Smooth muscle cell of the brain vasculature (primary cell): ENCODE measurements around the gene NT5C3A.
"Not testable (repeated sequence)": the region's sequence is repeated elsewhere in the genome, so short reads cannot be mapped to it uniquely, and the experiment has no call there.

Source experiments
- DNase-seq: peaks from one replicate; pipeline ENCODE4 v3.0.0-alpha.2; 2012; ENCODE audit warnings: low read depth, low spot score

NT5C3A gene

DNA sequence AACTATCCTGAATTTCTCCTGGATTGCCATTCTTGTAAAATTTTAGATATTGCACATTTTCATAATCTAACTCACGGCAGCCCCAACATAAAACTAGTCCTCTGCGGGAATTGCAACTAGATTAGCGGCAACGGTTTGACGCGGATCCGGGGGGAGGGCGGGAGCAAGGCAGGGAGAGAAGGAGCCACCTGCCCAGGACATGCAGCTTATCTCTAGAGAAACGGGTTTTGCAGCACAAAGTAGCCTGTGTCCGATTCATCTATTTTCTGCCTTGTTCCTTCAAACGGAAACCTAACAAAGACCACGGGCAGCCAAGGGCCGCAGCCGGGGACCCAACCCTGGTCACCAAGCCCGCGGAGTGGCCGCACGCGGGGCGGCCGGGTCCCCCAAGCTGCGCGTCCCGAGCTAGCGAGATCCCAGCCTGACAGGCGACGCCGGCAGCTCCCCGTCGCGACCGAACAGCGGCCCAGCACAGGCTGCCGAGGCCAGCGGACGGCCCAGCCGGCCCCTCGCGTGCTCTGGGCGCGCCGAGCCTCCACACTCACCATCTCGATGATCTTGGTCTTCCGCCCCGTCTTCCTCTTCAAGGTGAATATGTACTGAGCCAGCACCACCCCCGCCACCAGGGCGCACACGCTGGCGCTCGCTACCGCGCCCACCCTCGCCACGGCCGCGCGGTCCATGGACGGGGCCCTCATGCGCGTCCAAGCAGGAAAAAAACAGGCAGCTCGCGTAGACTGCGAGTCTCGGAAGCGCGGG is at the start of gene NT5C3A:
Gene NT5C3A (minus strand): TSS at position 754 of the 759 bp plus-strand sequence. CDS start 71 bp downstream, at position 683.
- no peak for DNase-seq

DNA sequence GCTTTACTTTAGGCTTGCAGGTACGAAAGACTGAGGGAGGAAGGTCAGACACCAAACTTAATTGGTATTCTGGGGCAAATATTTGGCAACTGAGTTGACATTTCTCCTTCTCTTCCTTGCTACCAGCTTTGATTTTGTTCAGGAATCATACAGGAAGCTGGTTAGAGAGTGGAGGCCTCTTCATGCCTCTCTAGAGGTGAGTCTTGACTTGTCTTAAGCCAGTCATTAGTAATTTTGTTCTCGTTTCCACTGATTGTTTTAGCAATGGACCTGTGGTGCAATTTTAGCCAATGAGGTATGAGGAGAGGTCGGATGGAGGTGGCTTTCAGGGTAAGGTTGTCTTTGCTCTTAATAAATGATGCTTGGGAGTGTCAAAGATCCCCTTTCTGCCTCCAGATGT is 49.0 kb upstream of the NT5C3A start:
- DNase-seq: no peak

DNA sequence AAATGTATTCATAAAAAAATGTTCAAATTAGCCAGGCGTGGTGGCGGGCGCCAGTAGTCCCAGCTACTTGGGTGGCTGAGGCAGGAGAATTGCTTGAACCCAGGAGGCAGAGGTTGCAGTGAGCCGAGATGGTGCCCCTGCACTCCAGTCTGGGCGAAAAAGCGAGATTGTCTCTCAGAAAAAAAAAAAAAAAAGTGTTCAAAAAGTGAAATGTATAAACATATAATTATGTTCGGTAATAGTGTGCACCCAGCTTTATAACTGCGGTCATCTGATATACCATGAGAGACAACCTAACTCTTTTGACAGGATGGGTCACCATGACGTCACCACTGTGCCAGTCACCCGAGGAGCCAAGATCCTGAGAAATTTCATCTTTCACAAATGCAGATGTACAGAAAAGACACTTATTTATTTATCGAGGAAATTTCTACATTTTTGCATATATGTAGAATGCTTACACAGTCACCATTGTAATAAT is 47.2 kb upstream of the NT5C3A start:
- no peak for DNase-seq

DNA sequence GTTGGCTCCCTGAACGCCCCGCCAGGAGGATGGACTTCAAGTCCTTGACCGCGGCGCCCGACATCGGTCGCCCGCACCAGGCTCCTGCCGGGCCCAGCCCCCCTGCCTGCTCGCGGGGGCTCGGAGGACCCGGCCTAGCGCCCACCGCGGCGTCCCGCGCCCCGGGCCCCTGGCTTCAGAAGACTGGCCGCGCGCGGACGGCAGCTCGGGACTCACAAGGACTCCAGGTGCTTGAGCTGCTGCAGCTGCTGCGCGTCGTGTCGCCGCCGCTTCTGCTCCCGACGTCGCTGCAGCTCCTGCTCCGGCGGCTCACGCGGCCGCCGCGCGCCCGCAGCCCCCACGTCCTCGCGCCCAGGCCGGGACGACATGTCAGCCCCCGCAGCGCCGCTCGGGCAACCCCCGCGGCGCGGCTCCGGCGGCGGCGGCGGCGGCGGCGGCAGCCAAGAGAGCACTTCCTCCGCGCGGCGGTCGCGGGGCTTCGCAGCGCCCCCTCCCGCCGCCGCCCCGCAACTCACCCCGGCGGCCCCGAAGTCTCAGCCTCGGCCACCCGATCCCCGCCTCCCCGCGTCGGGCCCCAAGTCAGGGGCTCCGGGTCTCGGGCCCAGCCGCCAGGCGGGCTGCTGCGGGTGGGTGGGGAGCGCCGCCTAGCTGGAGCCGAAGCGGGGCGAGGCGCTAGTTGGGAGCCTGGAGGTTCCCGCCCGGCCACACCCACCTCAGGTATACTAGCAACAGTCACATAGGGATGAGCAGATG is 46.6 kb upstream of the NT5C3A start, which contains the start of gene RP9:
Gene RP9 (minus strand): TSS at position 400 of the 753 bp plus-strand sequence. CDS start 32 bp downstream, at position 368.
- peak; percentile 20 for DNase-seq

DNA sequence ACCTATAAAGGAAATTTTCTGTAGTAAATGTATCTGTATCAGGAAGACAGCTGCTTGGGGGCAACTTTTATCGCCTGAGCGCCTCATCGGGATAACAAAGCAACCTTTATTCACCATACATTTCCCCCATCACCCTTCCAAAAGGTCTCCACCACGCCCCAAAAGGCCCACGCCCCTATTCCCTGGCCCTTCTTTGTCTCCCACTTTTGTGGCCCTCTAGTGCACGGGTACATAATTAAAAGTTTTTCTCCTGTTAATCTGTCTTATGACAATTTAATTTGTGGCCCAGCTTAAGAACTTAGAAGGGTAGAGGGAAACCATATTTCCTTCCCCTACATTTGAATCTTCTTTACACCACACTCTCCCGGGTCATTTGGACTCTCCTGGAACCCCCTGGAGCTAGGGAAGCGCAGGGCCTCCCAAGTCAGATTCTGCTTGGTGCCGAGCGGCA is 46.0 kb upstream of the NT5C3A start:
- DNase-seq: peak; percentile 23

DNA sequence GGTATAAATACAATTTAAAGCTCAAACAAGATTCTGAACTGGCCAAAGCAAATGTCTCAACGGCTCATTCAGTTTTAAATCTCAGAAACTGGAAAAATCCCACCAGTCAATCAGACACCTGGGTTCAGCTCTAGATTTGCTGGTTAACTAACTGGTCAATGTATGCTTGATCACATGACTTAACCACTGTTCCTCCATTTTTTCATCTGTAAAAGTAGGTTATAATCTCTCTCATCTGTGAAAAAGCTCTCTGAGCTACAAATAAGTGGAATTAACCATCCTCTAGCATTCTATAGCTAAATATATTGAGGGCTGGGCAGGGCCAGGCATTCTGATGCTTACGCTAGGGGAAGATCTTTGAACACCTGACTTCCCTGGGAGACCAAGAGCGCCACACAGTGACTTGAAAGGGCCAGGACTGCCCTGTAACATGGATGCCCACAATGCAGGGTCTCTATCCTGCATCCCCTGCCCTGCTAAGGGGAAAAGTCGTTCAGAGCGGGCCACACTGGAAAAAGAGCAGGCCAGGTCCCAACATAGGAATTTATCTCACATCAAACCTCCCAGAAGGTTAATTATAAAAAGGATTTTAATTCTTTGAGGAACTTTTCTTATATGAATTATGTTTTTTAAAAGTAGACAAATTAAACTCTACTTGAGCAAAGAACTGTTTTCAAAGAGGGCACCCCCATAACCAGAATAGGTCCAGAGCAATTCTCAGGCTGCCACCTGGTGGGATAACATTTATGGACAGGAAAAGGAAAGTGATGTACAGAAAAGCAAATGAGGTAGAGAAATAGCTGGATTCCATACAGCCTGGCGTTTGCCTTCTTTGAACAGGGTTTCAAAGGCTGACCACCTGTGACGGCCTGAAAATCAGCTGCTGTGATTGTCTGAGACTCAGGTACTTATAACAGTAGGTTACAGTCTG is 44.8 kb upstream of the NT5C3A start:
- peak; percentile 9 for DNase-seq

DNA sequence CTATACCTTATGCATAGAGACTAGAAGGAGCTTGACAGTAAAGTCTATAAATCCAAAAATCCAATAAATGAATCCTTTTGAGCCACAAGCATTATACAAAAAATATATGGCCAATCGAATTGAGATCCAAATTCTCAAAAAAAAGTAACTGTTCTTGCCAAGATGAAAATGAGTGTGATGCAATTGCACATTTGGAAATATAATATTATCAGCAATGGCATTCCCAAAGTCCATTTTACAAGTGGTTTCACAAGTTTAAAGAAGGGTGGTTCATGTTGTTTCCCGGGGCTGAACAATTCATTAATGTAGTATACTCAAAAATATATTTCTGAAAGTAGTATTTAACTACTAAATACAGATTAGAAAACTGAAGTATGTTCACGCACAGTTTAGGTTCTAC is 39.3 kb upstream of the NT5C3A start:
- DNase-seq: no peak

DNA sequence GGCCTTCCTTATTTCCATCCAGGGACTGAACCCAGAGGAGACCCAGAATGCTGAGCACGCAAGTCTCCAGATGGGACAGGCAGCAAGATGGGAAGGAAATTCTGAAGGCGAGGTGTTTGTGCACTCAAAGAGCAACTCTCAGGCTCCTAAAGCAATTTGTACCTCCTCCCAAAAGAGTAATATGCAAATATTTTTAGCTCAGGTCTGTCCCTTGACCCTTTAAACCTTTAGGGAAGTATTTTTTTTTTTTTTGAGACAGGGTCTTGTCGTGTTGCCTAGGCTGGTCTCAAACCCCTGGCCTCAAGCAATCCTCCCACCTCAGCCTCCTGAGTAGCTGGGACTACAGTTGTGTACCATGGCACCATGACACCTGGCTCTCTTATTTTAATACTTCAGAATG is 38.2 kb upstream of the NT5C3A start:
- no peak for DNase-seq

DNA sequence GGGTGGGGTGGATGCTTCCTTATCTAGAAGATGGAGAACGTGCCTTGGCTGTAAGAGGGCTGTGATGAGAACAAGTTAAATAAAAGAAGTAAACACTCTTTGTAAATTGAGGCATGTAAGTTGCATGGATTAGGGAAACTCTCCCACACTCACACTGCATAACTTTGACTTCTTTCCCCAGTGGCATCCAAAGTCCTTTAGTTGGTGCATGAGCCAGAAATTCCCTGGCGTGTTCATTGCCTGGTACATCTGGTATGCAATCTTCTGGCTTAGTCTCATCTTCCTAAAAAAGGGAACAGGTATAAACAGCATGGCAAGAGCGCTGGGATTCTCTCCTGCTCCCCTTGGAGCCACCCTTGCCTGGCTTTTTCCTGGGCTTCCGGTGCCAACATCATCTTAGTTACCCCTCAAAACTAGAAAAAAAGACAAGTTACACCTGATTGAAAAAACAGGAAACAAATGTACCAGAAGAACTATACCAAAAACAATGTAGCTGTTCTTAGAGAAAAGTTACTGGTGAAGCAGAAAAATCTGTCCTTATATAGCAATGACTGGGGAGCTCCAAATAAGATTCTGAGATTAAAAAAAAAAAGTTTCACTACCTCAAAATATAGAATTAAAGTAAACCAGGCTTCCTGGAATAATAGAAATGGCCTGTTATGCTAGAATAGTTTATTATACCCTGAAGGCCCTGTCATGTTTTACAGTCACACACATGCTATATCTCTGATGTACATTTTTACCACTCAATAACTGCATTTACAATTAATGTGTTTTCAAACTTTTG is 36.8 kb upstream of the NT5C3A start:
- no peak for DNase-seq

DNA sequence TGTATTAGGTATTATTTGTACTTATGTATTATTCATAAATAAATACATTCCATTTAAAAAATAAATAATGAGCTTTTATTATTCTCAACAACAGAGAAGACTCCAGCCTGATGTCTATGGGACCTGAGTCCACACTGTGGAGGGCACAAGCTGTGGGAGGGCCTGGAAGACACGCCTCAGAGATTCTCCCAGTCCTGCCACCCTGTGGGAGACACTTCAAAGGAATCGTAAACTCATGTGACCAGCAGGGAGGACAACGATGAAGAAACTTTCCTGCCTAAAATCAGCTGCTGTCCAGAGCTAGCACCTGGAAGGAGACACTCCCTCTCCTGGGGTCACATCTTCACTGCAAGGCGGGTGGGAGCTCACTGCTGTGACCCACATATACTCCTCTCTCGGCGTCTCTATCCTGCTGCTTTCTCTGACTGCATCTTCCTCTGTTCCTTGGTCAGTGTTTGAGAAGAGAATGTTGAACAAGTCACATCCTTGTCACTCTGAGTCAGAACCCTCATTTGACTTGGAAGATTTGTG is 32.2 kb upstream of the NT5C3A start:
- not testable (repeated sequence) for DNase-seq

DNA sequence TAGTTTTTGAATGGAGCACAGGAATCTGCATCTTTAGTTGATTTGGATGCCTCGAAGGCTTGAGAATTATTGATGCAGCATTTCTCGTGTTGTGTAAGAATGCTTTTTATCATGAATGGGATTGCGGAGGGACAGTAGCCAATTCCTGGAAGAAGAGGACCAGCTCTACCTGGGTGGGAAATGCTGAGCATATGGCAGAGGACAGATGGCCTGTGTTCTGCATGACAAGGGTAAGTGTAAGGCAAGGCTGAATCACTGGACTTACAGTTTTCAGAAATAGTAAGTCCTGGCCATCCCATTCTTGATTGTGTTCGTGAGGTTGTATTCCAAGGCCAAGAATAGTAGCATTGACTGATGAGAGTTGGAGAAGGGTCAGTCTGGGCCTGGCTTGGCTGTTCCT is 30.7 kb upstream of the NT5C3A start:
- no peak for DNase-seq

DNA sequence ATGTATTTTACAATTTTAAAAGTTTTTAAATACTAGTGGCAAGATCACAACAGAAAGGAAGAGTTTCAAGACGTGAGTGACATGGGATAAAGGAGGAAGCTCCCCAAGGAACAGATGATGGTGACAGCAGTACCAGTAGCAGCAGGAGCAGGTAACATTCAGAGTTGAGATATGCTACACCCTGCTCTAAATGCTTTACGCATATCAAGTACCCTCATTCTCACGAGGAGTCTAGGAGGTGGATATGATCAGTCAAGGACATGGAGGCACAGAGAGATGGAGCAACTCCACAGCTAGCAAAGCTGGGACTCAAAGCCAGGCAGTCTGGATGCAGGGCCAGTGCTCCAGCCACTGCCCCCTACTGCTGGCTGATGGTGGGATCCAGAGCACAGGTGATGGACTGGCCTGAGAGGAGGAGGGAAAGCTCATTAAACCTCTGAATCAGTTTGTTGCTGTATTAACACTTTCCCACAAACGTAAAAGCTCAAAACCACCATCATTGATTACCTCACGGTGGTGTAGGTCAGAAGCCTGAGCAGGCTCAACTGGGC is 29.1 kb upstream of the NT5C3A start:
- no peak for DNase-seq

DNA sequence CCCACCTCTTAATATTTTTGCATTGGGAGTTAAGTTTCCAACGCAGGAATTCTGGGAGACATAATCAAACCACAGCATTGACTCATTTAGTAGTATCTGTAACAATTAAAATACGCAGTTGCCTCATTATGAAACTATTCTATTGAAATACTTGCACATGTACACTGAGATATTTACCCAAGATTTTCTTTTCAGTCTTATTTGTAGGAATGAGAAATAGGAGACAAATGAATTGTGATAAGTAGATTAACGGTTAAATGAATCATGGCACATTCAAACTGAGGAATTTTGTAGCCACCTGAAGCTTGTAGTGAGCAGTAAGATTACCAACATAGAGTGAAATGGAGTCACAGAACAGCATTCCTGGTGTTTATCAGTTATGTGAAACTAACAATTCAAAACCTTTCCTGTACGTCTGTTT is 28.5 kb upstream of the NT5C3A start:
- no peak for DNase-seq

DNA sequence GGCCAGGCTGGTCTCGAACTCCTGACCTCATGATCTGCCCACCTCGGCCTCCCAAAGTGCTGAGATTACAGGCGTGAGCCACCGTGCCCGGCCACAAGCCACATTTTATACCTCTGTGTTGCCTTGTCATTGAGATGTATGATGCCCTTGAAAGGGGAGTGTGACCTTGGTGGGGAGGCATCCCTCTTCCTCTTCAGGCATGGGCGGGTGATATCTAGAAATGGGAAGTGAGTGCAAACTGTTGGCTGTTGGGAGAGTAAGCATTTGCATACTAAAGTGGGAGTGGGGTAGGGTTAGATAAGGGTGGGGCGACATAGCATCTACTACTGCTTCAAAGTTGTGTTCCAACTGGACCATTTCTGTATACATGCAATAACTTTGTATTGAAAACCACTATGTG is 26.6 kb upstream of the NT5C3A start:
- DNase-seq: no peak

DNA sequence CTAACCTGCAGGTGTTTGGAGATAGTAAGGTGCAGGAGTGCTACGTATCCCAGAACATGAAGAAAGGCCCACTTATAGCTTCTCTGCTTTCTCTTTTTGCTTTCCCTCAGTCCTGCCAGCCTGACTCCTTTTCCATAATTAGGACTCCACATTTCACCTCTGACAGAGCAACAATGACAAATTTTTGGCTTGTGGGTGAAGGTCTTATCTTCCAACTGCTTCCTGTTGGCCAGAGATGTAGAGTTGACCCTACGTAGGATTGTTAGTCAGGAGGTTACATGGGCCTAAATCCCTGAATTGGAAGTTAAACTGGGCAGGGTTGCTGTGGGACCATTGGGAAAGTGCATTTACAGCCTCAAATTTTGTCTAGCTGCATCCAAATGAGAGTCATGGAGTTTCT is 25.3 kb upstream of the NT5C3A start:
- no peak for DNase-seq

DNA sequence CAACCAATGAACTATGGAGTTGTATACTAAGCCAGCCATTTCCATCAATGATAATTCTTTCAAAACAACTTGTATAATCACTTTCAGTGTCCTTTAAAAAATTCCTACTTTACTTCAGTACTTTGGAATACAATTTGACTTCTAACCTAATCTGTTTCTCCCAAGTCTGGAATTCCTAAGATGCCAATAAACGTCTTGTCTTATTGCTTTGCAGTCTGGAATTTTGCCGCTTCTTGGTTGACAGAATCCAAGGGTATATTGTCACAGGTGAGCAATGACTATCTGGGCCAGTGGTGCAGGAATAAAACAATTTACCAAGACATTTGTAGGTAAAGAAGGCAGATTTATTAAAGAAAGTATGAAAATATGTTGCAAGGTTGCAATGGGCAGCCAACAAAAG is 24.8 kb upstream of the NT5C3A start:
- no peak for DNase-seq

DNA sequence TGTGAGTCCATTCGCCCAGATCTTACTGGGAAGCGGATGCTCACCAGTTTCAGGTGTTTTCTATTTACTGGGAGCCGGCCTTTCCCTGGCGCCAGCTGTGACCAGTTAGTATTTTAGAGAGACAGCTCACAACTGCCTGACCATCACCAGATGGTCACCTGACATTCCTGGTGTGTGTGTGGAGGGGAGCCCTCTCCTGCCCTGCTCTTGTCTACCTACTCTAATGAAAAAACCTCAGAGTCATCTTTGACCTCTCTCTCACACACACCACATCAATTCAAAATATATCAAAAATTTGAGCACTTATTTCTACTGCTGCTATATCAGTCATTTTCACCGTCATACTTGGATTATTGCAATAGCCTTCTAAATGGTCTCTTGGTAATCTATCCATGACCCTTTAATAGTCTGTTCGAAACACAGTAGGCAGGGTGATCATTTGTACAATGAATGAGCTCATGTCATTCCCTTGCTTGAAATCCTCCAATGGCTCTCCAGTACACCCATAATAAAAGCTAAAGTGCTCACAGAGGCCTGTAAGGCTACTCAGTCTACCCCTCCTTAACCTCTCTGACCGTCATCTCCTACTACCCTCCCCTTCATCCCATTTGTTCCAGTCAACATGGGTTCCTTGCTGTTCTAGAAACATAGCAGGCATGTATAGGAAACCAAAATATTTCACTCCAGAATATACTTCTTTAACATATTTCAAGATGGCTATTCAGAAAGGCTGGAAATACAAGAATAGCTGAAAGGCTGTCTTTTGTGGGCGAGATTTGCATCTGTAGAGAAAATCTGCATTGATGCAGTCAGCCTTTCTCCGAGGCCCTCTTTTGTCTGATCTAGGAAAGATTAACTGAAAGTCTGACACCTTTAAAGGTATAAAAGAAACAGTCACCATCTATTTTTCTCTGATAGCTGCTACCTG is 17.5 kb upstream of the NT5C3A start:
- no peak for DNase-seq

DNA sequence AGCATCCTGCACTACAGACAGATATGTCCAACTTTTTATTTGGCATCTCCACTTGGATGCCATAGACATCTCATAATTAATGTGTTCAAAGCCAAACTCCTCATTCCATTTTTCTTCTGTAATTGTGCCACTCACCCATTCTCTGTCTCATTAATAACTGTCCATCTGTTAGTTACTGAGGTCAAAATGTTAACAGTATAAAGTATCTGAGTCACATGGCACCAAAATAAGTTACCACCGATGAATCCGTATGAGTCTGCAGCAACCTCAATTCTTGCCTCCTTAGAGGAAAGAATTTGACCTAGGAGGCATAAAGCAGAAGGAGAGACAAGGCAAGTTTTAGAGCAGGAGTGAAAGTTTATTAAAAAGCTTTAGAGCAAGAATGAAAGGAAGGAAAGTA is 16.5 kb upstream of the NT5C3A start:
- no peak for DNase-seq

DNA sequence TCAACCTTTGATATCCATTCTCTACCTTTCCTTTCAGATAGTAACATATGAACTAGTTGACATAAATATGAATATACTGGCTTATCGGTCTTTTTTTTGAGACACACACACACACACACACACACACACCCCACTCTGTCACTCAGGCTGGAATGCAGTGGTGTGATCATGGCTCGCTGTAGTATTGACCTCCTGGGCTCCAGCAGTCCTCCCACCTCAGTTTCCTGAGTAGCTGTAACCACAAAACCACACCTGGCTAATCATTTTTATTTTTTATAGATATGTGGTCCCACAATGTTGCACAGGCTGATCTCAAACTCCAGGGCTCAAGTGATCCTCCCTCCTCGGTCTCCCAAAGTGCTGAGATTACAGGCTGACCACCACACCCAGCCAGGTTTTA is 14.2 kb upstream of the NT5C3A start:
- no peak for DNase-seq
